Activated CD8-positive, alpha-beta memory T cell treated with anti-CD3 and anti-CD28 coated beads, Interleukin-2, amount 50 U/mL, for 4 hours (primary cell): ENCODE measurements around the gene DIP2C.
"Not testable (repeated sequence)": the region's sequence is repeated elsewhere in the genome, so short reads cannot be mapped to it uniquely, and the experiment has no call there.

ENCODE experiments used
- DNase-seq: peaks from one replicate; pipeline ENCODE4 v3.0.0-alpha.2; 2020

Gene DIP2C

DNA sequence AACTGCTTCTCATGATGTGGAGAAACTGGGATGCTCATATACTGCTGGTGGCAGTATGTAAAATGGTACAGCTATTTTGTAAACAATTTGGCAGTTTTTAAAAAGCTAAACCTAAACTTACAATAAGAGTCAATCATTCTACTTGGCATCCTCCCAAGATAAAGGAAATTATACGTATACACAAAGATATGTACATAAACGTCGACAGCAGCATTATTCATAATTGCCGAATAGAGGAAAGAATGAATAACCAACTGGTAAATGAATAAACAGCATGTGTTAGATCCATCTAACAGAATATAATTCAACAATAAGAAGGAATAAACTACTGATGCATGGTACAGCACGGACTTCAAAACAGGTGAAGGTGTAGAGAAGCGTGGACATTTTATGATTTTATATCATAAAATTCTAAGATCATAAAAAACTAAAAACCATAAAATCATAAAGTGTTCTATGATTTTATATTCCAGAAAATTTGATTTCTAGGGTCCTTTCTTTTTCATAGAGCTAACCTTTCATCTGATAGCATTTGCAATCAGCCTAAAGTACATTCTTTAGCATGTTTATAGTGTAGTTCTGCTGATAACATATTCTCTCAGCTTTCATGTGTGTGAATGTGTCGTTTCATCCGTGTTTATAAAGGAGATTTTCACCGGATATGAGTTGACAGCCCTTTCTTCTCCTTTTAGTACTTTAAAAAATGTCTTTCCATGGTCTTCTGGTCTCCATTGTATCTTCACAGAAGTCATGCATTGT lies 261.5 kb downstream of the DIP2C start:
- DNase-seq, result no peak

- not testable (repeated sequence) for DNase-seq
These were observed 264.1 kb downstream of the DIP2C start for GRCh38 chr10:425365-425764.

DNA sequence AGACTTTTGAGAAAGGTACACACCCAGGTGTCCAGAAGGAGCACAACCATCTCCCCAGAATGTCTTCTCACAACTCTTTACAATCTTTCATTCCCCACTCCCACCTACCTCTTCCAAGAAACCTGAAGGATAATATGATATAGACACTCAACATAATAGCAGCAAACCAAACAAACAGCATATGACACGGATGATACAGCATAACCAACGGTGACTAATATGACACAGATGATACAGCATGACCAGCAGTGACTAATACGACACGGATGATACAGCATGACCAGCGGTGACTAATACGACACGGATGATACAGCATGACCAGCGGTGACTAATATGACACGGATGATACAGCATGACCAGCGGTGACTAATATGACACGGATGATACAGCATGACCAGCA lies 264.7 kb downstream of the DIP2C start:
- not testable (repeated sequence) for DNase-seq

GRCh38 chr10:423178-423577 lies 266.3 kb downstream of the DIP2C start:
- DNase-seq, result no peak

GRCh38 chr10:422675-423074 lies 266.8 kb downstream of the DIP2C start:
- DNase-seq, result no peak

DNA sequence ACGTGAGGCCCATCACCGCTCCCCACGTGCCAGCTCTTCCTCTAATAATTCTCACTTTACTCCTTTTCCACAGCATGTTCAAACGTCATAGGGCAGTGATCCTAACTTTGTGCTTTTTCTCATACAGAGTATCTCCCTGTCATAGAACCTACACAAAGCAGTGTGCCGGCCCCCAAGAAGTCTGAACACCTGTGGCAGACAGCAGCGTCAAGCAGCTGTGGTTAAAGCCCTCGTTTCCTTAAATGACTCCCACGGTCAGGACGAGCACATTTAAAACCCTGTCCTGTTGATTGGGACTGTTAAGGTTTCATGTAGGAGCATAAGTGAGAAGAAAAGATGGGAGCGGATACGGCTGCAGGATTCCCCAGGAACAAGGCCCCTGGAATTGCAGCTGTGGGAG lies 267.2 kb downstream of the DIP2C start:
- no peak for DNase-seq

DNA sequence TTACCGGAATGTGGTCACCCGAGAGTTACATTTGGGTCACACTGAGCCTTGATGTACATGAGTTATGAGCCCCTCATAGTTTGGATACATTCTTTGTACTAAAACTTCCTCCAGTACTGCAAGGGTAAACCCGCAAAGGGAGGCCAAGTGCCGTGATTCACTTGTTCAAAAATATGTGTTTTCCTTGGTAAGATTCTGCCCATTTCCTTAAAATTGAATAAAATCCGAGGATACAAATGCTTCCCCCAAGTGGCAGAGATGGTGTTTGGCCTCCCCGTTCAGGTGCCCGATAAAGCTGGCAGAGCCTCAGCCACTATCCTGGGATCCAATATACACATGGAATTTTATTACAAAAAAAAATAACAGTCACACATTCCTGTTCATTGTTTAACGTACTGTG lies 268.3 kb downstream of the DIP2C start:
- DNase-seq, result no peak

DNA sequence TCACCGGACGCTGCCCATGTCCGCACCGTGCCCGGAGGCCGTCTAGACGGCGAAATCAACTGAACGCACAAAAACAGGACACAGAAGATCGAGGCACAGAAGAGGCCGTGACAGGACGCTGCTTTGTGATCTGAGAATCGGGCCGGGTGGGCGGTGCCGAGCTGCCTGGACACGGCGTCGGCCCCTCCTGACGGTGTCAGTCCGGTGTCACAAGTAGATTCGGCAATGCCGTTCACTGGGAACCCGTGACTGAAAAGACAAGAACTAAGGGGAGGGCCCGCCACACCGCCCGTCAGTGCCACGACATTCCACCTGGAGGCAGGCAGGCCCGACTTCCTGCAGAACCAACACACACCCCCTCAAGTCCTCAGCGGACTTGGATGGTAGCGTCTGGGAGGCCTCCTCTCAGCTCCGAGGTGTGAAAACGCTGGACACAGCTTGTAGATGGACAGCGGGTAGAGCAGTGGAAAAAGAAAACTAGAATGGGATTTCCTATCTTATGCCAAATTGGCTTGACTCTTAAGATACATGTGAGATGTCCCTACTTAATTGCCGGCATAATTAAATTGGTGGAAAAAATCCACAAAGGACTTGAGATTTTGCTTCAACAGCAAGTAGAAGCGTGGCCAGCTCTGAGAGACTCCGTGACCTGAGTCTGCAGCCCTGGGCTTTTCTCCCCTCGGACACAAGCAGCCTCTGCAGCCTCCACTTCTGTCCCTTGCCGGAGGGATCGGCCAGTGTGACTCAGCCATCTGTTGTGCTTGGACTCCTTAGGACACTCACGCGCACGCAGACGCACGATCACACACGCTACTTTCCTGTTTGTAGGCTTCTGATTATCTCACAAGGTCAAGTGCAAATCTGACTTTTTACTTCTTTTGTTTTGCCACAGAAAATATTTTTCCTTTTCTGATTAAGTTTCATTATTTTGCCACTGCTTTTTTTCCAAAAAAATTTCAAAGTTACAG lies 269.0 kb downstream of the DIP2C start:
- no peak for DNase-seq

- DNase-seq, result no peak
These were observed 270.6 kb downstream of the DIP2C start for GRCh38 chr10:418894-419293.

GRCh38 chr10:418226-418625 lies 271.2 kb downstream of the DIP2C start:
- DNase-seq, result no peak

DNA sequence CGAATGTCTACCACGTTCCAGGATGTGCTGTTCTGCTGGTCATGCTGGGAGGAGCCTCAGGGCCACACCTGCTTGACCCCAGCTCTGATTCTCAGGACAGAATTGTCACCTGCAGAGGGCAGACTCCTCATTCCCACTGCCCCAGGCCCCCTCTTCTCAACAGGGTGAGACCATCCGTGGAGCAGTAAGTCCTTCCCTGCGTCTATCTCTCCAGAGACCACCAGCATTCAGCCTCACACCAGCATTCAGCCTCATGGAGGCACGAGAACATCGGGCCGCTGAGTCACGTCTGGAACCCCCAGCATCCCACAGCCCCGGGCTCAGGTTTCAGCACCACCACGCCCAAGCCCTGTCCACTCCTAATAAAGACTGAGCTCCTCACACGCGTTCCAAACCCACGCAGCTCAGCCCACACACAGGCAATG lies 273.4 kb downstream of the DIP2C start:
- no peak for DNase-seq

- no peak for DNase-seq
These were observed 275.8 kb downstream of the DIP2C start for GRCh38 chr10:413662-414071.

DNA sequence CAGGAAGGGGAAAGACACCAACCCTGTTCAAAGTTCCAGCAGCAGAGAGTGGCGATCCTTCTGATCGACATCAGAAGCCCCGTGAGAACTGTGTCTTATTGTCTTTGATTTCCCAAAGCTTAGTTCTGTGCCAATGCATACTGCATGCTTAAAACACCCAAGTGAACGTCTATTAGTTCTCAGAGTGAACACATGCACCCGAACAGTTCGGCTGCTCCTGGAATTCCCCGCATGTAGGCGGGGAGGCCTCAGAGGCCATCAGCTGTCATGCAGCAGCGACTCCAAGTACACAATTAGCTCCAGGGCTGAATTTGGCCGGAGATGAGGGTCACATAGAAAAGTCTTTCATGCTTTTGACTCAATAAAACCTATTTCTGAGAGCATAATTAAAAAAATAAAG lies 277.4 kb downstream of the DIP2C start:
- DNase-seq, result no peak

- DNase-seq, result no peak
These were observed 277.9 kb downstream of the DIP2C start for GRCh38 chr10:411603-412002.

- no peak for DNase-seq
These were observed 279.9 kb downstream of the DIP2C start for GRCh38 chr10:409408-410040.

DNA sequence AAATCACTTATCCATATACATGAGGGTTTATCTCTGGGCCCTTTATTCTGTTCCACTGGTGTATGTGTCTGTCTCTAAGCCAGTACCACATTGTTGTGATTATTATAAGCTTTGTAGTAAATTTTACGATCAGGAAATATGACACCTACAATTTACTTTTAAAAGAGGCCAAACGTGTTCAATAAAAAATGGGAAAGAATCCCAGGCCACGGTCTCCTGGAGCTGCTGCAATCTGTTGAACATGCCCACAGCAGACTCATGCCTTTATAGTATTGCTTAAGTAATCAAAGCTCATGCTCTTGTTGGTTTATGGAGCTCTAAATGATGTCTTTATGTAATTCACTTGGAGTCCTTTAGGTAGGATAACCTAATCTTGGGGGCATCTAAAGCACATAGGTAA lies 281.2 kb downstream of the DIP2C start:
- DNase-seq, result no peak

GRCh38 chr10:406976-407375 lies 282.5 kb downstream of the DIP2C start:
- DNase-seq, result no peak

- no peak for DNase-seq
These were observed 283.8 kb downstream of the DIP2C start for GRCh38 chr10:405648-406047.

GRCh38 chr10:404991-405390 lies 284.5 kb downstream of the DIP2C start:
- DNase-seq, result no peak

DNA sequence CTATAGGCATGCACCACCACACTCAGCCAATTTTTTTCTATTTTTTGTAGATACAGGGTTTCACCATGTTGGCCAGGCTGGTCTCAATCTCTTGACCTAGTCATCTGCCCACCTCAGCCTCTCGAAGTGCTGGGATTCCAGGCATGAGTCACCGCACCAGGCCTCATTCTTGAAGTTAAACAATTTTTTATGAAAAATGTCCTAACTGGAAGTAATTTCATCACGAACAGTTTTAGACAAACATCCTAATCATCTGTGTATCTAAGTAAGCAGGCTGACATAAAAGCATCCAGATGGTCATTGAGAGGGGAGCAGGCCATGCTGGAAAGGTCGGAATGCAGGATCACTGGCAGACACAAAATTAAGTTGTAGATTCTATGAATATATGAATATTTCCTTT lies 285.1 kb downstream of the DIP2C start:
- DNase-seq, result no peak

DNA sequence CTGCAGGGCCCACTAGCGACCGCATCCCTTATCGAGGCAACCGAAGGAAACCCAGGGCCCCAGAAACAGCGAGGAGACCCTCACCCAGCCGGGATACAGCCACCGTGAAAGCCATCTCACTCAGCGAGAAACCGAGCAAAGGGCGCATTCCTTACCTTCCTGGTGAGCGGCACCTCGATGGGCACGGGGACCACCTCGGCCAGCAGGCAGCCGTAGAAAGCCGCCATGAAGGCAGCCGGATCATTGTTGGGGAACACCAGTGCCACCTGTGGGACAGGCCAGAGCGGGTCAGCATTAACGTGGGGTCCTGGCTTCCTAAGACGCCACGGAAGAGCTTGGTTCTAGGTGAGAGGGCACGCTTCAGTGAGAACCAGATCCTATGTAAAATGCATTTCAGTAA lies 290.5 kb downstream of the DIP2C start:
- no peak for DNase-seq

GRCh38 chr10:397321-398068 lies 292.0 kb downstream of the DIP2C start:
- DNase-seq, result no peak
